Testis (tissue), 3 donors: ENCODE results near the gene NEDD9. TPM values are rescaled to one million over a fixed set of nuclear protein-coding genes. Genes with fewer than 3 reads are reported as not detected.

Source experiments
- DNase-seq: peaks from one replicate; pipeline ENCODE4 v3.0.0-alpha.2; 2019
- H3K27ac ChIP-seq, 2 donors: fragments of 200-600 bp; sonication (generic); one replicate each; pipeline ENCODE4 v1.5.1; 2019
- H3K27me3 ChIP-seq: fragments of 200-600 bp; sonication (generic); one replicate; pipeline ENCODE4 v1.5.1; 2019
- H3K36me3 ChIP-seq: fragments of 200-600 bp; sonication (generic); one replicate; pipeline ENCODE4 v1.5.1; 2017; ENCODE audit warnings: low read depth; ENCODE audit errors: missing control alignments
- H3K4me1 ChIP-seq: fragments of 200-600 bp; sonication (generic); one replicate; pipeline ENCODE4 v1.5.1; 2019
- H3K4me3 ChIP-seq, 2 donors: fragments of 200-600 bp; sonication (generic); one replicate each; pipeline ENCODE4 v1.5.1; 2017 to 2019
- H3K9me3 ChIP-seq: fragments of 200-600 bp; sonication (generic); one replicate; pipeline ENCODE4 v1.5.1; 2017
- CTCF ChIP-seq, 3 experiments: fragments of 450-650 bp in 2 of 3; fragments of 200-600 bp in 1 of 3; sonication (generic) in 1 of 3; IDR thresholded peaks; one replicate each; pipeline ENCODE4 v1.5.1; 2016 to 2019; ENCODE audit warnings: antibody characterized with exemption in 3 of 3, mild to moderate bottlenecking in 2 of 3, moderate library complexity in 1 of 3
- POLR2A ChIP-seq: fragments of 450-650 bp; IDR thresholded peaks from one replicate; pipeline ENCODE4 v1.6.1; 2017; ENCODE audit warnings: antibody characterized with exemption, mild to moderate bottlenecking, moderate library complexity
- WGBS, 2 donors: methylation state at CpG; one replicate each; pipeline ENCODE4 v1.1.5; 2018; 5-methylcytosine and 5-hydroxymethylcytosine counted together
- intact Hi-C: fragments of 100-400 bp; cut with DNase I; formaldehyde crosslinking; loops from one replicate; pipeline ENCODE4 v1.15.1; 2023; ENCODE audit warnings: low total_unique reads
- polyA plus RNA-seq: library from polyadenylated mRNA; stranded (reverse); fragments of 350-450 nt; fragmentation: Illumina TruSeq; extraction: RNeasy Lipid Tissue Mini Kit (QIAGEN cat#74804); gene quantifications from one replicate; pipeline ENCODE4 v1.2.3, GENCODE V29; 2014; ENCODE audit warnings: low read depth, low replicate concordance; ENCODE audit not compliant: insufficient read depth
- total RNA-seq, 2 donors: library from RNA; depleted of rRNA; stranded (reverse); fragments of >200 nt; gene quantifications; one replicate each; pipeline ENCODE4 v1.2.3, GENCODE V29; 2016

The NEDD9 gene
- total and polyA plus RNA-seq, 3 donors from 2014 or later: 21.0 to 67.0 (median 31.8) TPM

DNA sequence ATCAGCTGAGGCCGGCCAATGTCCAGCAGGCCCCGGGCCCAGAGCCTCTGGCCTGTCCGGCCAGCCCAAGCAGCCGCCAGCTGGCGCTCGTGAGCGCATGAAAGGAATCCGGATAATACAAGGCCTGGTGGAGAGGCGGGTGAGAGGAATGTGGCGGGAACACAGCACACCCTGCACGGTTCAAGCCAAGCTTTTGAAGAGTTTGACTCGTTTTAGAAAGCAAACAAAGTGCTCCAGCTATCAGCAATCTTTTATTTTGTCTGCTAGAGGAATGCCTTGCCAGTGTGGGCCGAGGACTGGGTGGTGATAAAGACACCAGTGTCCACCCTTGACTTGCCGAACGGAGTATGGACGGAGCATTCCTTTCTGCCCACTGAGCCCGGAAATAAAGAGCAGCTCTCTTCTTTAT is 9.3 kb upstream of the NEDD9 start:
- peak; percentile 90 for DNase-seq
- TF ChIP-seq CTCF (IDR thresholded peaks at IDR 0.05) (peak; percentile 74 to 82 (median 78)), POLR2A (no peak)
- 36 to 41% methylated on average over 16 to 17 of the region's 17 CpGs for WGBS, 2 donors
- Histone ChIP-seq H3K27ac (peak overlapping the region; percentile 45 to 50), H3K36me3 (no peaks in the 10 kb centered on the region), H3K4me1 (peaks cover 19% of the 10 kb centered on the region), H3K4me3 (no peak overlapping the region), H3K27me3 (no peaks in the 10 kb centered on the region), H3K9me3 (no peaks in the 10 kb centered on the region)
- intact Hi-C loops: no loop called here

GRCh38 chr6:11241154-11241792 is 8.8 kb upstream of the NEDD9 start:
- peak overlapping the region; percentile 45 to 50 for H3K27ac ChIP-seq
- no peak overlapping the region for H3K4me3 ChIP-seq
- no peaks in the 10 kb centered on the region for H3K27me3 ChIP-seq
- H3K36me3 ChIP-seq: no peaks in the 10 kb centered on the region
- 86 to 89% methylated on average over 11 of the region's 11 CpGs for WGBS, 2 donors
- TF ChIP-seq POLR2A (no peak), CTCF (IDR thresholded peaks at IDR 0.05) (no peak)
- peaks cover 19% of the 10 kb centered on the region for H3K4me1 ChIP-seq
- no peaks in the 10 kb centered on the region for H3K9me3 ChIP-seq
- intact Hi-C loops: no loop called here
- no peak for DNase-seq

DNA sequence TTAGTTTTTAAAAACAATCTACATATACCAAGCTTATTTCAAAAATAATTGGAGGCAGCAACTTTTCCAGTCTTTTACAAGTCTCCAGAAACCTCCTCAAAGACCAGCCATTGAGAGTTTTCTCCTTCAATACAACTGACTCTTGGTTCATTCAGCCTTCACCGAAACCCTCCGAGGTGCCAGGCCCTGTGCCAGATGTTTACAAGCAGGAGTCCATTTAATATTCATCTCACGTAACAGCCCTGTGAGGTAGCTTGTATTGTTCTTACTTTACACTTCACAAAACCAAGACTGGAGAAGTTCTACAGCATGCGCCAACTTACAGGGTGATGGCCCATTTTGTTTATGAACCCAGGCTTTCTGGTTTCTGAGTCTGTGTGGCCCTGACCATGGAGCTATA is 5.5 kb upstream of the NEDD9 start:
- Histone ChIP-seq H3K27me3 (no peaks in the 10 kb centered on the region), H3K27ac (no peak overlapping the region), H3K9me3 (no peaks in the 10 kb centered on the region), H3K4me3 (no peak overlapping the region), H3K36me3 (no peaks in the 10 kb centered on the region), H3K4me1 (peaks cover 21% of the 10 kb centered on the region)
- intact Hi-C loops: no loop called here
- TF ChIP-seq POLR2A: no peak
- TF ChIP-seq CTCF (IDR thresholded peaks at IDR 0.05): no peak
- 97 to 98% methylated on average over 4 of the region's 4 CpGs for WGBS, 2 donors
- no peak for DNase-seq

DNA sequence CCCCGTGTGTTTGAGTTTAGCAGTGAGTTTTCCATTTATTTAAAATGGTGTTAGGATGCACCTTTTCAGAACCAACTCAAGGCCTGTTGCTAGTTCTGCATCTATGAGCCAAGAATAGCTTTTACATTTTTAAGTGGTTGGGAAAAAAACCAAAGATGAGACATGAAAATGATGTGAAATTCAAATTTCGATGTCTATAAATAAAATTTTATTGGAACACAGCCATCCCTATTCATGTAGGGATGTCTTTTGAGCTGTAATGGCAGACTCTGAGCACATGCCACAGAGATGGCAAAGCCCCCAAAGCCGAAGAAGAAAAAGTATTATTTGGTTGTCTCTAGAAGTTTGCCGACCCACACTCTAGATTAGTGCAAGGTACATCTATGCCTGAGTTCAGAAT is 5.0 kb upstream of the NEDD9 start:
- H3K27ac ChIP-seq: no peak overlapping the region
- no peaks in the 10 kb centered on the region for H3K9me3 ChIP-seq
- intact Hi-C loops: no loop called here
- H3K27me3 ChIP-seq: no peaks in the 10 kb centered on the region
- no peak for DNase-seq
- no peaks in the 10 kb centered on the region for H3K36me3 ChIP-seq
- H3K4me3 ChIP-seq: no peak overlapping the region
- 89% methylated on average over 4 of the region's 4 CpGs for WGBS, 2 donors
- TF ChIP-seq POLR2A (no peak), CTCF (IDR thresholded peaks at IDR 0.05) (no peak)
- H3K4me1 ChIP-seq: peaks cover 17% of the 10 kb centered on the region

DNA sequence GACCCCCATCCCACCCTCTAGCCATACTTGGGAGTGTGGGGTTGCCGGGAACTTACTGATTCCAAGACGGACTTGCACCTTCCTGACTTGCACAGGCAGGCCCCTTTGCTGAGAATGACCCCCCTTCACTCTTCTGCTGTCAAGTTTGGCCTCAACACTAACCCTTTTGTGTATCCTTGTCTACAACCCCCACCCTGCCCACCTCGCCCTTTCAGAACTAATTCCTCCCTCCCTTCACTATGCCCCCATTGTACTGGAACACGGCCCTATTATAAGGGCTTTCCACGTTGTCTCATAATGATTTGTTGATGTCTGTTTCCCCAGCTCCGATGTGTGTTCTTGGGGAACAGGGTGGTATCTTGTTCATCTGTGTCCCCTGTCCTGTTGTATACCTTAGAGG is 4.4 kb upstream of the NEDD9 start:
- Histone ChIP-seq H3K9me3 (no peaks in the 10 kb centered on the region), H3K36me3 (no peaks in the 10 kb centered on the region), H3K27ac (no peak overlapping the region), H3K27me3 (no peaks in the 10 kb centered on the region), H3K4me1 (peaks cover 12% of the 10 kb centered on the region), H3K4me3 (no peak overlapping the region)
- DNase-seq: no peak
- intact Hi-C loops: no loop called here
- TF ChIP-seq POLR2A: no peak
- no peak for TF ChIP-seq CTCF (IDR thresholded peaks at IDR 0.05)
- 81 to 85% methylated on average over 6 of the region's 6 CpGs for WGBS, 2 donors
